GM18520 (cell line): ENCODE measurements around the gene OTOP3.
"Not testable (repeated sequence)": the region's sequence is repeated elsewhere in the genome, so short reads cannot be mapped to it uniquely, and the experiment has no call there.

Experiments
- ATAC-seq: cut with Tn5 transposase; IDR thresholded peaks from one replicate; pipeline ENCODE4 v1.9.1; 2021; ENCODE audit not compliant: unreplicated experiment

OTOP3 gene

GRCh38 chr17:74981318-74981978 is 45.8 kb downstream of the OTOP3 start:
- no peak for ATAC-seq

DNA sequence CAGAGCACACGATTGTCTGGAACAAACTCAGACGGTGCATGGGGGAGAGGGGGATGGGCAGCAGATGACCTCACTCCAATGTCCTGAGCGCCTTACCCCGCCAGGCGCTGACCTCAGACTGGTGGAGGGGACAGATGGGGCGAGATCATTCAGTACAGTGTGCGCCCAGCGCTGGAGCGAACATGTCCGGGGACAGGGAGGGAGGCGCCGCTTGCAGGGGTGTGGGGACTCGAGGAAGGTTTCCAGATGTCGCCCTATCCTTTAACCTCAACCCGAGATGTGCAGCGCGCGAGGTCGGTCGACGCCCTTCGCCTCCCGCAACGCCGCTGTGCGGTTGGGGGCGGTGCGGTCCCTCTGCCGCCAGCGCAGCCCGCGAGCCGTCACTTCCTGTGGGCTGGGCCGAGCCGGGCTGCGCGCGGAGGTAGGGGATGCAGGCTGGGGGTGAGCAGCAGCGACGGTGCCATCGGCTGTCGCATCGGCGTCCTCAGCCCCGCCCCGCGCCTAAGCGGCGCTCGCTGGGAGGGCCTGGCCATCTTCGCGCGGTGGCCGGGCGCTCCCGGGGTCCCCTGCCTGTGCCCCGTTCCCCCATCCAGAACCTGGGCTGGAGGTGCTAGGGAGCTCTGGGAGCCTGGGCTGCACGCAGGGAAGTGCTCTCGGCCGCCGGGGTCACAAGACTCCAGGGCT is 46.4 kb downstream of the OTOP3 start:
- ATAC-seq, result no peak

DNA sequence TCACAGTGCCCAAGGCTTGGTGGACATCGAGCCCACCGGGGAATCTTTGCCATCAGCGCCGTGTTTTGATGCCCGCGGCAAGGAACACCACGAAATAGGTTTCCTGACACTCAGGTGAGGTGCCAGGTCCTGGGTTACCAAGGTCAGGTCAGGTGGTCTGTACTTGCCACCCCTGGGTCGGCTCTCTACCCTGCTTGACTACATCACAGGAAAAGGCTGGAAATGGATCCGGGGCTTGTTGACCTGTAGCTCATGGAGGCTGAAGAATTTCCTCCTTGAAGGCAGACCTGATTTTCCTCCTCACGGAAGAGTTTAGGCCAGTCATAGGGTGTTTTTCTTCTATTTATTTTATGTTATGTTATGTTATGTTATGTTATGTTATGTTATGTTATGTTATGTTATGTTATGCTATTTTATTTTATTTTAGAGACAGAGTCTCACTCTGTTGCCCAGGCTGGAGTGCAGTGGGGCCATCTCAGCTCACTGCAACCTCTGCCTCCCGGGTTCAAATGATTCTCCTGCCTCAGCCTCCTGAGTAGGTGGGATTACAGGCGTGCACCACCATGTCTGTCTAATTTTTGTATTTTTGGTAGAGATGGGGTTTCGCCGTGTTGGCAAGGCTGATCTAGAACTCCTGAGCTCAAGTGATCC is 47.1 kb downstream of the OTOP3 start:
- ATAC-seq, result not testable (repeated sequence)

- no peak for ATAC-seq
Observed at GRCh38 chr17:74986206-74986576, 50.5 kb downstream of the OTOP3 start.

GRCh38 chr17:74987418-74987908 is 51.8 kb downstream of the OTOP3 start, which contains the start of gene CDR2L:
Gene CDR2L, plus strand, starts transcription at chr17:74987632. Its CDS starts 412 bp downstream, at chr17:74988044.
- ATAC-seq, result peak; percentile 80

GRCh38 chr17:74987909-74988711 is 52.4 kb downstream of the OTOP3 start:
- peak; percentile 17 for ATAC-seq

DNA sequence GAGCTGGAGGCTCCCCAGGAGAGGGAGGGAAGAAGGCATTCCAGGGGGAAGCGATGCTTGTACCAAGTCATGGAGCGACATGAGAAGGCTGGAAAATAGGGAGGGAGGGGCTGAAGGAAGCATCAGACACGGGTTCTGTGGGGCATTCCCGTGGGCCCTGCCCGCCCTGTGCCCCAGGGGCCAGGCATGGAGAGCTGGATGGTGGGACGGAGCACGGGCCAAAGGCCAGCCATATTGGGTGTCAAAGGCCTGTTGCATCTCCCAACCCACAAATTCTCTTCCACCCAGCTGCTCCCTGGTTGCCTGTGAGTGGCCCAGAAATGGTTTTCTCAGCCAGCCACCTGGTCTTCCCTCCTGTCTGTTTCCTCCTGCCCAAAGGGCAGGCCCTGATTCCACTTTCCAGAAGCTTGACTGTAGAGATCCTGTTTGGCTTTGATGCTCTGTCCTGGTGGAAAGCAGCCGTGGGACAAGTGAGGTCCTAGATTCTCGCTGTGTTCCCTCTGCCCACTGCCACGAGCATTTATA is 54.9 kb downstream of the OTOP3 start:
- no peak for ATAC-seq

GRCh38 chr17:74992223-74992622 is 56.5 kb downstream of the OTOP3 start:
- no peak for ATAC-seq

GRCh38 chr17:74994440-74994839 is 58.7 kb downstream of the OTOP3 start:
- no peak for ATAC-seq

GRCh38 chr17:74995847-74996246 is 60.1 kb downstream of the OTOP3 start:
- no peak for ATAC-seq

GRCh38 chr17:74998783-74999182 is 63.1 kb downstream of the OTOP3 start:
- no peak for ATAC-seq

GRCh38 chr17:74999523-74999922 is 63.8 kb downstream of the OTOP3 start:
- no peak for ATAC-seq
